Measurements from ENCODE around the gene NKX1-2. TPM values are rescaled to one million over a fixed set of nuclear protein-coding genes. Genes with fewer than 3 reads are reported as not detected.

NKX1-2 gene
- total RNA-seq, 2 experiments from 2014 or later, result not detected

DNA sequence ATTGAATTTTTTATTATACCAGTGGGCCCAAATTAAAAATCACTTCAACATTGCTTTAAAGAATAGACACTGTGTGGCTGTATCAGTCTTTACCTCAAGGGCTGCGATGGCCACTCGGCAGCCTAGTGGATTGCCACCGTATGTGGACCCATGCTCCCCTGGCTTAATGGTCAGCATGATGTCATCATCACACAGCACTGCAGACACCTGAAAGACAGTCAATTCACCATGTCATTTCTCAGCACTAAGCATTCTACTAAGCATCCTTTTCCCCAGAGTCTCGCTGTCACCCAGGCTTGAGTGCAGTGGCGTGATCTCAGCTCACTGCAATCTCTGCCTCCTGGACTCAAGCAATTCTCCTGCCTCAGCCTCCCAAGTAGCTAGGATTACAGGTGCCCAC, 48.2 kb downstream of the NKX1-2 start:
- peaks cover 11% of the 10 kb centered on the region for H3K36me3 Mint-ChIP-seq (ENCODE audit: low read depth)
- no peaks in the 10 kb centered on the region for H3K27me3 Mint-ChIP-seq
- no peaks in the 10 kb centered on the region for H3K9me3 Mint-ChIP-seq
- no peak overlapping the region for H3K27ac Mint-ChIP-seq
- ChIA-PET CTCF (interaction anchor here (1.1 kb wide), 1 partner anchor 407 kb away, joined by 5 read pairs; no protein-coding TSS in a partner anchor), POLR2A (no interaction called here)
- no peak overlapping the region for H3K4me3 Mint-ChIP-seq
- ATAC-seq (no peak), DNase-seq (no peak)
- peaks cover 4% of the 10 kb centered on the region for H3K4me1 Mint-ChIP-seq (ENCODE audit: low read depth)
- TF ChIP-seq, protein P1, sequence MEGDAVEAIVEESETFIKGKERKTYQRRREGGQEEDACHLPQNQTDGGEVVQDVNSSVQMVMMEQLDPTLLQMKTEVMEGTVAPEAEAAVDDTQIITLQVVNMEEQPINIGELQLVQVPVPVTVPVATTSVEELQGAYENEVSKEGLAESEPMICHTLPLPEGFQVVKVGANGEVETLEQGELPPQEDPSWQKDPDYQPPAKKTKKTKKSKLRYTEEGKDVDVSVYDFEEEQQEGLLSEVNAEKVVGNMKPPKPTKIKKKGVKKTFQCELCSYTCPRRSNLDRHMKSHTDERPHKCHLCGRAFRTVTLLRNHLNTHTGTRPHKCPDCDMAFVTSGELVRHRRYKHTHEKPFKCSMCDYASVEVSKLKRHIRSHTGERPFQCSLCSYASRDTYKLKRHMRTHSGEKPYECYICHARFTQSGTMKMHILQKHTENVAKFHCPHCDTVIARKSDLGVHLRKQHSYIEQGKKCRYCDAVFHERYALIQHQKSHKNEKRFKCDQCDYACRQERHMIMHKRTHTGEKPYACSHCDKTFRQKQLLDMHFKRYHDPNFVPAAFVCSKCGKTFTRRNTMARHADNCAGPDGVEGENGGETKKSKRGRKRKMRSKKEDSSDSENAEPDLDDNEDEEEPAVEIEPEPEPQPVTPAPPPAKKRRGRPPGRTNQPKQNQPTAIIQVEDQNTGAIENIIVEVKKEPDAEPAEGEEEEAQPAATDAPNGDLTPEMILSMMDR (IDR thresholded peaks at IDR 0.05), result no peak
- intact Hi-C loops (cut with micrococcal nuclease), result no loop called here

Other genes with a start within 250 kb of the NKX1-2 start
- 10 to 100 TPM; 40.2 to 44.3 TPM for gene OAT, start 31.1 kb downstream of the NKX1-2 start, total RNA-seq
- gene LHPP, start 11.8 kb upstream of the NKX1-2 start, total RNA-seq, result 10 to 100 TPM; 11.1 to 15.1 TPM